GM21717 (cell line): ENCODE data around the gene ARMCX5.

Experiments
- ATAC-seq: cut with Tn5 transposase; IDR thresholded peaks from one replicate; pipeline ENCODE4 v1.9.1; 2021; ENCODE audit warnings: mild to moderate bottlenecking, moderate library complexity; ENCODE audit not compliant: unreplicated experiment

Gene ARMCX5

GRCh38 chrX:102599084-102599950 lies at the start of gene ARMCX5:
ARMCX5 (plus strand) TSS chrX:102599515; CDS start chrX:102602142, 2,627 bp downstream.
- ATAC-seq: peak; percentile 92

GRCh38 chrX:102558607-102559006 lies 40.7 kb upstream of the ARMCX5 start:
- ATAC-seq: no peak

GRCh38 chrX:102560423-102561068 lies 38.8 kb upstream of the ARMCX5 start:
- no peak for ATAC-seq

- ATAC-seq: no peak
Measured at GRCh38 chrX:102580891-102581290, 18.4 kb upstream of the ARMCX5 start.

- no peak for ATAC-seq
Measured at GRCh38 chrX:102593367-102593766, 5.9 kb upstream of the ARMCX5 start.

GRCh38 chrX:102599951-102600579 lies 750 bp downstream of the ARMCX5 start:
- ATAC-seq: peak; percentile 7

- ATAC-seq: no peak
Measured at GRCh38 chrX:102604327-102604726, 5.0 kb downstream of the ARMCX5 start.

GRCh38 chrX:102606115-102606514 lies 6.8 kb downstream of the ARMCX5 start:
- no peak for ATAC-seq

GRCh38 chrX:102610905-102611304 lies 11.6 kb downstream of the ARMCX5 start:
- ATAC-seq: no peak

- ATAC-seq: no peak
Measured at GRCh38 chrX:102624105-102624504, 24.8 kb downstream of the ARMCX5 start.

GRCh38 chrX:102627640-102628039 lies 28.3 kb downstream of the ARMCX5 start:
- no peak for ATAC-seq

- ATAC-seq: no peak
Measured at GRCh38 chrX:102637561-102637960, 38.2 kb downstream of the ARMCX5 start.

- ATAC-seq: no peak
Measured at GRCh38 chrX:102650903-102651241, 51.6 kb downstream of the ARMCX5 start.

GRCh38 chrX:102651242-102652011 lies 52.1 kb downstream of the ARMCX5 start, which contains the start of gene GPRASP1:
GPRASP1 (plus strand) TSS chrX:102651483; CDS start chrX:102653914, 2,431 bp downstream.
- no peak for ATAC-seq

GRCh38 chrX:102652031-102652688 lies 52.8 kb downstream of the ARMCX5 start:
- peak; percentile 67 for ATAC-seq
